Measurements from ENCODE around the gene MACROD1.
A peak's percentile ranks its signal among the peaks of the same experiment; 100 is the strongest.

Gene MACROD1

GRCh38 chr11:64013141-64013896, 152.6 kb downstream of the MACROD1 start:
- DNase-seq (ENCODE audit: low spot score): no peak

- no peak for DNase-seq (ENCODE audit: low spot score)
These were observed 154.5 kb downstream of the MACROD1 start for GRCh38 chr11:64011371-64011770.

GRCh38 chr11:64010783-64011182, 155.1 kb downstream of the MACROD1 start:
- DNase-seq (ENCODE audit: low spot score): no peak

GRCh38 chr11:64009710-64010109, 156.2 kb downstream of the MACROD1 start:
- no peak for DNase-seq (ENCODE audit: low spot score)

- no peak for DNase-seq (ENCODE audit: low spot score)
These were observed 156.8 kb downstream of the MACROD1 start for GRCh38 chr11:64008914-64009633.

- DNase-seq (ENCODE audit: low spot score): no peak
These were observed 157.5 kb downstream of the MACROD1 start for GRCh38 chr11:64008283-64008913.

- peak; percentile 88 for DNase-seq (ENCODE audit: low spot score)
These were observed 158.2 kb downstream of the MACROD1 start for GRCh38 chr11:64007629-64008282.

GRCh38 chr11:64007160-64007628, 158.7 kb downstream of the MACROD1 start:
- peak; percentile 79 for DNase-seq (ENCODE audit: low spot score)

GRCh38 chr11:64006398-64006797, 159.5 kb downstream of the MACROD1 start:
- no peak for DNase-seq (ENCODE audit: low spot score)

GRCh38 chr11:64005691-64006090, 160.2 kb downstream of the MACROD1 start:
- no peak for DNase-seq (ENCODE audit: low spot score)

GRCh38 chr11:64004590-64004984, 161.3 kb downstream of the MACROD1 start:
- no peak for DNase-seq (ENCODE audit: low spot score)

- no peak for DNase-seq (ENCODE audit: low spot score)
These were observed 161.9 kb downstream of the MACROD1 start for GRCh38 chr11:64003807-64004589.

GRCh38 chr11:64001484-64002420, 164.2 kb downstream of the MACROD1 start:
- DNase-seq (ENCODE audit: low spot score): no peak

- no peak for DNase-seq (ENCODE audit: low spot score)
These were observed 165.0 kb downstream of the MACROD1 start for GRCh38 chr11:64000740-64001483.

GRCh38 chr11:64000026-64000739, 165.7 kb downstream of the MACROD1 start:
- DNase-seq (ENCODE audit: low spot score): peak; percentile 96

GRCh38 chr11:63999349-64000025, 166.4 kb downstream of the MACROD1 start:
- DNase-seq (ENCODE audit: low spot score): peak; percentile 68

- DNase-seq (ENCODE audit: low spot score): no peak
These were observed 167.2 kb downstream of the MACROD1 start for GRCh38 chr11:63998558-63999348.

Data from AG08396 (cell line).